Hematopoietic multipotent progenitor cell treated with erythropoietin and hydrocortisone succinate and interleukin-3 and kit ligand, for 17 days (in vitro differentiated cells): ENCODE results near the gene VSIG4.
"Not testable (repeated sequence)": the region's sequence is repeated elsewhere in the genome, so short reads cannot be mapped to it uniquely, and the experiment has no call there.

ENCODE experiments used
- DNase-seq: peaks from one replicate; pipeline ENCODE4 v3.0.0-alpha.2; 2015; ENCODE audit warnings: low spot score

VSIG4 gene

GRCh38 chrX:66007851-66008250 lies 32.0 kb downstream of the VSIG4 start:
- no peak for DNase-seq

GRCh38 chrX:66005830-66006449 lies 33.9 kb downstream of the VSIG4 start:
- DNase-seq: no peak

GRCh38 chrX:66004928-66005829 lies 34.7 kb downstream of the VSIG4 start:
- DNase-seq: no peak

GRCh38 chrX:66002824-66003680 lies 36.8 kb downstream of the VSIG4 start:
- no peak for DNase-seq

GRCh38 chrX:66001596-66001995 lies 38.3 kb downstream of the VSIG4 start:
- DNase-seq: no peak

- DNase-seq: no peak
Observed at GRCh38 chrX:66000628-66001272, 39.1 kb downstream of the VSIG4 start.

- DNase-seq: no peak
Observed at GRCh38 chrX:66000178-66000577, 39.7 kb downstream of the VSIG4 start.

- DNase-seq: no peak
Observed at GRCh38 chrX:65999563-66000148, 40.2 kb downstream of the VSIG4 start.

- DNase-seq: no peak
Observed at GRCh38 chrX:65999029-65999562, 40.8 kb downstream of the VSIG4 start.

GRCh38 chrX:65997978-65998717 lies 41.7 kb downstream of the VSIG4 start:
- DNase-seq: peak; percentile 20

- no peak for DNase-seq
Observed at GRCh38 chrX:65994519-65995506, 45.1 kb downstream of the VSIG4 start.

GRCh38 chrX:65993915-65994460 lies 45.9 kb downstream of the VSIG4 start:
- no peak for DNase-seq

- no peak for DNase-seq
Observed at GRCh38 chrX:65993332-65993731, 46.5 kb downstream of the VSIG4 start.

- DNase-seq: no peak
Observed at GRCh38 chrX:65990702-65991101, 49.2 kb downstream of the VSIG4 start.

GRCh38 chrX:65987811-65988210 lies 52.1 kb downstream of the VSIG4 start:
- no peak for DNase-seq

GRCh38 chrX:65985922-65986588 lies 53.8 kb downstream of the VSIG4 start:
- no peak for DNase-seq

GRCh38 chrX:65985211-65985610 lies 54.7 kb downstream of the VSIG4 start:
- no peak for DNase-seq

GRCh38 chrX:65977161-65977560 lies 62.7 kb downstream of the VSIG4 start:
- not testable (repeated sequence) for DNase-seq
